ENCODE measurements around the gene POLK. TPM values are rescaled to one million over a fixed set of nuclear protein-coding genes. Genes with fewer than 3 reads are reported as not detected.

Gene POLK
- total and polyA plus RNA-seq, 2 donors (not counting 3 experiments of a cell fraction or from before 2014, with no cell fraction given) = 5.1 to 27.3 TPM

- CTCF ChIA-PET = interaction anchor here (2.4 kb wide), 1 partner anchor 80 kb away, joined by 11 read pairs; no protein-coding TSS in a partner anchor
- H4K20me1 ChIP-seq (replicated peaks; ENCODE audit: control insufficient read depth, extremely low read depth, insufficient read depth, low read length) = no peaks in the 10 kb centered on the region
- H3K9ac ChIP-seq (replicated peaks; ENCODE audit: extremely low read depth, insufficient read depth, low read length) = no peak overlapping the region
- H3K4me3 ChIP-seq (replicated peaks in 1 of 3; ENCODE audit: insufficient read depth in 1 of 3, low read depth in 1 of 3, low read length in 3 of 3) = no peak overlapping the region
- TF ChIP-seq FOS (IDR thresholded peaks at IDR 0.05; ENCODE audit: borderline replicate concordance, insufficient read depth, low read length) = no peak
- no TSS peak for BruUV-seq (replicated peaks)
- dilution Hi-C loops (cut with MboI; ENCODE audit: extremely low pct_ligation_motif_present, low sequenced_read_pairs) (no loop called here), intact Hi-C loops (cut with micrococcal nuclease) (loop anchor here (10.0 kb wide), 1 partner anchor 366 kb away; the partner anchor contains the start of gene ANKRD31)
- no peak overlapping the region for H3K4me2 ChIP-seq (ENCODE audit: insufficient read depth, low read length)
- no peak overlapping the region for H3K27ac ChIP-seq (ENCODE audit: insufficient read depth, low read depth, low read length)
- H3K9me3 ChIP-seq (replicated peaks; ENCODE audit: control insufficient read depth, insufficient read depth, low read length) = no peaks in the 10 kb centered on the region
- FAIRE-seq = no peak
- peaks cover 4% of the 10 kb centered on the region for H3K4me1 ChIP-seq (ENCODE audit: control insufficient read depth, extremely low read depth, insufficient read depth, low read length)
- POLR2A ChIA-PET = no interaction called here
- DNase-seq (ENCODE audit: low read depth, low spot score) = no peak
- peaks cover 0 to 7% of the 10 kb centered on the region in 2 experiments for H3K36me3 ChIP-seq (ENCODE audit: control insufficient read depth in 2 of 2, extremely low read depth in 1 of 2, insufficient read depth in 2 of 2, low read length in 2 of 2)
- no peaks in the 10 kb centered on the region for H3K9me1 ChIP-seq (replicated peaks; ENCODE audit: control insufficient read depth, extremely low read depth, insufficient read depth, low read length)
- no peaks in the 10 kb centered on the region for H3K27me3 ChIP-seq (ENCODE audit: control insufficient read depth in 2 of 2, insufficient read depth in 2 of 2, low read length in 2 of 2)
- H2AFZ ChIP-seq (ENCODE audit: low read depth, low read length) = no peak overlapping the region
- no peaks in the 10 kb centered on the region for H3K79me2 ChIP-seq (ENCODE audit: control insufficient read depth, insufficient read depth, low read length)
These were observed 88.8 kb downstream of the POLK start for GRCh38 chr5:75600535-75600934.

GRCh38 chr5:75601567-75601966 lies 89.9 kb downstream of the POLK start:
- DNase-seq (ENCODE audit: low read depth, low spot score) (no peak), FAIRE-seq (no peak)
- Histone ChIP-seq H3K27ac (ENCODE audit: insufficient read depth, low read depth, low read length) (no peak overlapping the region), H3K4me2 (ENCODE audit: insufficient read depth, low read length) (no peak overlapping the region), H3K9me1 (replicated peaks; ENCODE audit: control insufficient read depth, extremely low read depth, insufficient read depth, low read length) (no peaks in the 10 kb centered on the region), H3K4me3 (replicated peaks in 1 of 3; ENCODE audit: insufficient read depth in 1 of 3, low read depth in 1 of 3, low read length in 3 of 3) (no peak overlapping the region), H3K36me3 (ENCODE audit: control insufficient read depth in 2 of 2, extremely low read depth in 1 of 2, insufficient read depth in 2 of 2, low read length in 2 of 2) (peaks cover 0 to 7% of the 10 kb centered on the region in 2 experiments), H3K9me3 (replicated peaks; ENCODE audit: control insufficient read depth, insufficient read depth, low read length) (no peaks in the 10 kb centered on the region), H4K20me1 (replicated peaks; ENCODE audit: control insufficient read depth, extremely low read depth, insufficient read depth, low read length) (no peaks in the 10 kb centered on the region), H3K27me3 (ENCODE audit: control insufficient read depth in 2 of 2, insufficient read depth in 2 of 2, low read length in 2 of 2) (no peaks in the 10 kb centered on the region), H2AFZ (ENCODE audit: low read depth, low read length) (no peak overlapping the region), H3K9ac (replicated peaks; ENCODE audit: extremely low read depth, insufficient read depth, low read length) (no peak overlapping the region), H3K79me2 (ENCODE audit: control insufficient read depth, insufficient read depth, low read length) (no peaks in the 10 kb centered on the region), H3K4me1 (ENCODE audit: control insufficient read depth, extremely low read depth, insufficient read depth, low read length) (peaks cover 4% of the 10 kb centered on the region)
- BruUV-seq (replicated peaks) = no TSS peak
- CTCF ChIA-PET = interaction anchor here (1.2 kb wide), 1 partner anchor 79 kb away, joined by 3 read pairs; no protein-coding TSS in a partner anchor
- intact Hi-C loops (cut with micrococcal nuclease) = loop anchor here (10.0 kb wide), 1 partner anchor 367 kb away; the partner anchor contains the start of gene ANKRD31
- dilution Hi-C loops (cut with MboI; ENCODE audit: extremely low pct_ligation_motif_present, low sequenced_read_pairs) = no loop called here
- TF ChIP-seq GATA2 (IDR thresholded peaks at IDR 0.05; ENCODE audit: insufficient read depth, insufficient read length, low read depth, low read length) (no peak), MAX (IDR thresholded peaks at IDR 0.05; ENCODE audit: insufficient read depth, insufficient read length) (no peak), POLR2AphosphoS5 (IDR thresholded peaks at IDR 0.05; ENCODE audit: insufficient read depth, low read depth, low read length) (no peak), JUN (IDR thresholded peaks at IDR 0.05; ENCODE audit: borderline replicate concordance, insufficient read depth, insufficient read length, low read depth) (no peak), EZH2 (IDR thresholded peaks at IDR 0.05; ENCODE audit: borderline replicate concordance, low read depth, low read length, severe bottlenecking) (no peak), POLR2A (IDR thresholded peaks at IDR 0.05; ENCODE audit: low read depth, low read length) (no peak), CTCF (IDR thresholded peaks at IDR 0.05; ENCODE audit: extremely low read depth in 1 of 2, insufficient read depth in 1 of 2, low read depth in 1 of 2, low read length in 2 of 2) (no peak), MYC (IDR thresholded peaks at IDR 0.05; ENCODE audit: low read depth, low read length) (no peak), FOS (IDR thresholded peaks at IDR 0.05; ENCODE audit: borderline replicate concordance, insufficient read depth, low read length) (no peak)
- POLR2A ChIA-PET = no interaction called here

Measured in endothelial cell of umbilical vein (primary cell).